Endothelial cell of umbilical vein (primary cell): ENCODE data around the gene ARL3.

ENCODE experiments used
- CTCF ChIP-seq, 2 donors: IDR thresholded peaks; 1 replicate in 1 of 2; 2 replicates in 1 of 2; pipeline ENCODE4 v1.5.1; 2011; ENCODE audit warnings: low read length in 2 of 2, mild to moderate bottlenecking in 2 of 2, moderate library complexity in 2 of 2, control low read depth in 1 of 2, inconsistent platforms in 1 of 2, low read depth in 1 of 2; ENCODE audit not compliant: insufficient read depth in 1 of 2; ENCODE audit errors: extremely low read depth in 1 of 2
- EZH2 ChIP-seq: IDR thresholded peaks from 2 replicates; pipeline ENCODE4 v1.6.1; 2012; ENCODE audit warnings: borderline replicate concordance, low read depth, mild to moderate bottlenecking, moderate library complexity, low read length, inconsistent platforms; ENCODE audit not compliant: severe bottlenecking
- JUN ChIP-seq: IDR thresholded peaks from 2 replicates; pipeline ENCODE4 v1.6.1; 2011; ENCODE audit warnings: borderline replicate concordance, low read depth; ENCODE audit not compliant: insufficient read length, insufficient read depth
- MYC ChIP-seq: IDR thresholded peaks from one replicate; pipeline ENCODE4 v1.6.1; 2011; ENCODE audit warnings: mild to moderate bottlenecking, low read depth, low read length
- POLR2A ChIP-seq: IDR thresholded peaks from 2 replicates; pipeline ENCODE4 v1.6.1; 2012; ENCODE audit warnings: low read depth, mild to moderate bottlenecking, control low read depth, low read length
- POLR2AphosphoS5 ChIP-seq: IDR thresholded peaks from 2 replicates; pipeline ENCODE4 v1.6.1; 2012; ENCODE audit warnings: low read depth, mild to moderate bottlenecking, control low read depth, low read length, moderate library complexity; ENCODE audit not compliant: insufficient read depth

DNA sequence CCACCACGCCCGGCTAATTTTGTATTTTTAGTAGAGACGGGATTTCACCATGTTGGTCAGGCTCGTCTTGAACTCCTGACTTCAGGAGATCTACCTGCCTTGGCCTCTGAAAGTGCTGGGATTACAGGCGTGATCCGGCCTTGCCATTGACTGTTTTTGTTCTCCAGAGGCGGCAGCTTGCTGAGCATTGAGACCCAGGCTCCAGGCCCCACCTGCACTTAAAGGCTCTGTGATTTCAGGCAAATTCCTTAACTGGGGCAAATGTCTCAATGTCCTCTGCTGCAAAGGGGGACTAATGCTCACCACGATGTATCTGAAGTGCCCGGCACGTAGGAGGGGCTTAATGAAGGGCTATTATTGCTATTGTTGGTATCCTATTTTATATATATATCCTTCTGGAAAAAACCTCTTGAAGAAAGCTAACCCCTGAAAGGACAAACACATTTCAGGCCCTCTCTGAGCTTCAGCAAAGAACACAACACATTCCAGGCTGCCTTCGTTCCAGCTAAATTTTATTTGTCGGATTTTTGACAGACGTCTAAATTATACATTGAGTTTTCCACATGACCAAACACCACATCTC, 40.9 kb downstream of the ARL3 start:
- TF ChIP-seq CTCF (IDR thresholded peaks at IDR 0.05; ENCODE audit: extremely low read depth in 1 of 2, insufficient read depth in 1 of 2, low read depth in 1 of 2, low read length in 2 of 2) (no peak), POLR2A (no peak), EZH2 (no peak), POLR2AphosphoS5 (no peak), MYC (no peak), JUN (no peak)
